Stimulated activated CD4-positive, alpha-beta T cell treated with anti-CD3 and anti-CD28 coated beads, Interleukin-2, amount 100 ng/mL, for 4 hours (primary cell): ENCODE measurements around the gene WFS1.

Experiments
- DNase-seq: peaks from one replicate; pipeline ENCODE4 v3.0.0-alpha.2; 2020; ENCODE audit warnings: low read depth

WFS1 gene

GRCh38 chr4:6269616-6270511 is at the start of gene WFS1:
Gene WFS1 (plus strand): TSS chr4:6269850. CDS start chr4:6277456, 7,606 bp downstream.
- DNase-seq: peak; percentile 93

GRCh38 chr4:6221301-6221850 is 48.3 kb upstream of the WFS1 start:
- no peak for DNase-seq

- DNase-seq: no peak
Observed at GRCh38 chr4:6221851-6222760, 47.5 kb upstream of the WFS1 start.

- DNase-seq: no peak
Observed at GRCh38 chr4:6222761-6223292, 46.8 kb upstream of the WFS1 start.

- no peak for DNase-seq
Observed at GRCh38 chr4:6224735-6225134, 44.9 kb upstream of the WFS1 start.

- DNase-seq: no peak
Observed at GRCh38 chr4:6225469-6225868, 44.2 kb upstream of the WFS1 start.

GRCh38 chr4:6226506-6226905 is 43.1 kb upstream of the WFS1 start:
- DNase-seq: no peak

- DNase-seq: no peak
Observed at GRCh38 chr4:6227412-6228157, 42.1 kb upstream of the WFS1 start.

GRCh38 chr4:6228158-6229067 is 41.2 kb upstream of the WFS1 start:
- DNase-seq: no peak

- no peak for DNase-seq
Observed at GRCh38 chr4:6229095-6229494, 40.6 kb upstream of the WFS1 start.

- DNase-seq: no peak
Observed at GRCh38 chr4:6229671-6230501, 39.8 kb upstream of the WFS1 start.

GRCh38 chr4:6230502-6230785 is 39.2 kb upstream of the WFS1 start:
- DNase-seq: no peak

- DNase-seq: no peak
Observed at GRCh38 chr4:6230827-6231662, 38.6 kb upstream of the WFS1 start.

GRCh38 chr4:6231663-6232165 is 37.9 kb upstream of the WFS1 start:
- no peak for DNase-seq

GRCh38 chr4:6232836-6233785 is 36.5 kb upstream of the WFS1 start:
- no peak for DNase-seq

GRCh38 chr4:6233929-6234328 is 35.7 kb upstream of the WFS1 start:
- no peak for DNase-seq

- no peak for DNase-seq
Observed at GRCh38 chr4:6235012-6235411, 34.6 kb upstream of the WFS1 start.
